Myocyte (in vitro differentiated cells): ENCODE data around the gene MEOX2. TPM values are rescaled to one million over a fixed set of nuclear protein-coding genes. Genes with fewer than 3 reads are reported as not detected.

Experiments used
- DNase-seq: peaks from one replicate; pipeline ENCODE4 v3.0.0-alpha.2; 2012; ENCODE audit warnings: low read depth
- total RNA-seq: library from RNA; depleted of rRNA; stranded (reverse); fragments of >200 nt; gene quantifications from 2 replicates; pipeline ENCODE4 v1.2.3, GENCODE V29; 2014

Gene MEOX2
- total RNA-seq, 1 donor from 2014 or later, result 2.1 TPM

DNA sequence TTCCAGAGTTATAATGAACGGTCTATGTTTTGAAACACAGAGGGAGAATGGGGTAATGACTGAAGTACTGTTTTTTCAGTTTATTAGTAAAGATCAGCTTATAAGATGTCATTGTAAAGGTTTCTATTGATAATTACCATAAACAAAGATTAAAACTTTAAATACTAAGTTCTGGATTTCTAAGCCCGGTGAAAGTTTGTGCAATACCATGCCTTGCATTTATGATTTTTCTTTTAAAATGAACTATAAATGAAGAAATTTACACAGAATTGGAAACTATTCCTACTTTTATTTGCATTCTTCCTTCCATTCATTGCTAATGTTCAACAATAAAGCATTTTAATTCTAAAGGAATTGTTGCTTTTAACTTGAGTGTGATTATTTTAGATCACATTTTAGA lies 4.9 kb downstream of the MEOX2 start:
- DNase-seq, result no peak

DNA sequence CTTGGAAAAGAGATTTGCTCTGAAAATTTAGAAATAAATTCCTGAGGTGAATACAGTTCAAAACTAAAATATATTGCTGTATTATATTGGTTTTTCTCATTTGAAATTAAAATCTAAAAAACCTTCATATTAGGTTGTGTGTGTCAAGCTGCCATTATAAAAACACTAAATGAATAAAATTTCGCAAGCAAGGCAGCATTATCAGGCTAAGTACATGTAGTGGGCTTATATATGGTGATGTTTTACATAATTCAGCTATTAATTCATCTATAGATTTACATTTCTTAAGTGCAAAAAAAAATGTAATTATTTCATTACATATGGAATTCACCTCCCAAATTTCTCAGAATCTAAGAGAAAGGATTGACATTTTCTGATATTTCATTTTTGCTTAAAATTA lies 5.3 kb downstream of the MEOX2 start:
- no peak for DNase-seq

- DNase-seq, result no peak
Observed at GRCh38 chr7:15680446-15680845, 6.0 kb downstream of the MEOX2 start.

DNA sequence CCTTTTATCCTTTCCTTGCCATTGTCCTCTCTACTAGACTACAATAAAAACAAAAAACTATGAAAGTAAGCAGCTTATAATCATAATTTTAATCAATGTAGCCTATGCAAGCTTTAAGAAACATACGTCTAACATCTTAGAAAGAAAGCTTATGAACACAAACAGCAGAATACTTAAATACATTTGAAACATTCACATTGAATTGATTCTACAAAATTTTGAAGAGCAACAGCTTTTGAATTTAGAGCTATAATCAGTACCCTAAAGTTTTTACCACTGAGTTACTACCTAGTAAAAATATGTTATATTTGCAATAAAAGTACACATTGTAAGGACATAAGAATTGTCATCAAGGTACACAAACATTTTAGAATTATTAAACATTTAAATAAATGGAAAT lies 7.2 kb downstream of the MEOX2 start:
- no peak for DNase-seq

GRCh38 chr7:15678653-15679052 lies 7.8 kb downstream of the MEOX2 start:
- no peak for DNase-seq

GRCh38 chr7:15675379-15675778 lies 11.1 kb downstream of the MEOX2 start:
- DNase-seq, result no peak

DNA sequence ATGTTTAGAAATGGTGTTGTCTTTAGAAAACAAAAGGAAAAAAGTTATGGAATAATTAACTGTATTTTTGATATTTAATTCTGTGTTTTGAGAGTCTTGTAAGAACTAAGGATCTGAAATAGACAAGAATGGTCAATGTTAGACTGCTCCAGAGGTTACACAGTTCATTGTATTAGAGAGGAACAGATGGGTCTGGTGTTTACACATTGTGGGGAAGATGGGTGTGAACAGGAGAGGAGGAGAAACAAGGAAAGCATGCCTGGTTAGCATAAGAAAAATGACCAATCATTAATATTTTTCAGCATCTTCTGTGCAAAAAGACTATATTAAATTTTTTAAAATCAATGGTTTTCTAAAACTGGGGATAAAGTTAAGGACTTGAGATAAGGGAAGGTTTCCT lies 11.9 kb downstream of the MEOX2 start:
- peak; percentile 35 for DNase-seq

GRCh38 chr7:15669443-15670090 lies 16.9 kb downstream of the MEOX2 start:
- no peak for DNase-seq

GRCh38 chr7:15667991-15668390 lies 18.5 kb downstream of the MEOX2 start:
- no peak for DNase-seq

GRCh38 chr7:15662451-15662850 lies 24.0 kb downstream of the MEOX2 start:
- no peak for DNase-seq

GRCh38 chr7:15658247-15658646 lies 28.2 kb downstream of the MEOX2 start:
- DNase-seq, result no peak

- DNase-seq, result peak; percentile 36
Observed at GRCh38 chr7:15652776-15653290, 33.6 kb downstream of the MEOX2 start.

- DNase-seq, result no peak
Observed at GRCh38 chr7:15651693-15652092, 34.8 kb downstream of the MEOX2 start.

DNA sequence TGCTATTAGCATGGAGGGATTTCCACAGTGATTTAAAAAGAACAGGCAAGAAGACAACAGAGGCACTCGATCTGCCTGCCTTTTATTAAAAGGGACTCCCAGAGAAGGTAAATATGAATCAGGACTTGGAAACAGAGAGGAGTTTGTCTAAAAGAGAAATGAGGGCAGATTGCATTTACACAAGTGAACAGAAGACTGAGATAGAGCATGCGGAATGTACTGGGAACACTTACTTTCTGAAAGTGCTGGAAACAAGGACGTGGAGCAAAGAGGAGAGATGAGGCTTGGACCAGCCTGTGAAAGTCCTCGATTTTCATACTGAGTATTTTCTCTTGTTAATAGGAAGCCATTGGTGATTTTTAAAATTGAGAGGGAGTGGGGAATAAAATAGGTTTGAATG lies 35.7 kb downstream of the MEOX2 start:
- no peak for DNase-seq

DNA sequence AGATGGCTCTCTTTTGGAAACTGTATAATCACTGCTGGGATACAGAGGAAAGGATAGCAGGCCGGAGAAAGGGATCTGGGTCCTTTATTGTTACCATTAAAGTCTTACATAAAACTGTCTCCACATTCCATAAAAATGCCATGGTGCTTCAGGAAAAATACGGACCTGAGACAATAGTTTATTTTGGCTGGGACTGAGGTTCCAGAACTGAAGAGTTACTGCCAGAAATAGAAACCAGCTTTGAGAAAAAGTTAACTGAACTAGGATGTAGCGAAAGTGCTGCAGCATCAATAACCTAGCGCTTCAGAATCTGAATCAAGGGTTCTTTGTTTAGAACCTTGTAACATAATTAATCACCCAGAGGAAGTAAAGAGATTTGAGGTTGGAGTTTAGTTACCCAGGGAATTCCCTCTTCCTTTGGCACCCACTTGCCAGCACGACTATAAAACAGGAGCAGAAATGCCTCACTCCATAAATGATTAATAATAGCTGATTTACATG lies 38.0 kb downstream of the MEOX2 start:
- no peak for DNase-seq

GRCh38 chr7:15647309-15647708 lies 39.2 kb downstream of the MEOX2 start:
- no peak for DNase-seq

DNA sequence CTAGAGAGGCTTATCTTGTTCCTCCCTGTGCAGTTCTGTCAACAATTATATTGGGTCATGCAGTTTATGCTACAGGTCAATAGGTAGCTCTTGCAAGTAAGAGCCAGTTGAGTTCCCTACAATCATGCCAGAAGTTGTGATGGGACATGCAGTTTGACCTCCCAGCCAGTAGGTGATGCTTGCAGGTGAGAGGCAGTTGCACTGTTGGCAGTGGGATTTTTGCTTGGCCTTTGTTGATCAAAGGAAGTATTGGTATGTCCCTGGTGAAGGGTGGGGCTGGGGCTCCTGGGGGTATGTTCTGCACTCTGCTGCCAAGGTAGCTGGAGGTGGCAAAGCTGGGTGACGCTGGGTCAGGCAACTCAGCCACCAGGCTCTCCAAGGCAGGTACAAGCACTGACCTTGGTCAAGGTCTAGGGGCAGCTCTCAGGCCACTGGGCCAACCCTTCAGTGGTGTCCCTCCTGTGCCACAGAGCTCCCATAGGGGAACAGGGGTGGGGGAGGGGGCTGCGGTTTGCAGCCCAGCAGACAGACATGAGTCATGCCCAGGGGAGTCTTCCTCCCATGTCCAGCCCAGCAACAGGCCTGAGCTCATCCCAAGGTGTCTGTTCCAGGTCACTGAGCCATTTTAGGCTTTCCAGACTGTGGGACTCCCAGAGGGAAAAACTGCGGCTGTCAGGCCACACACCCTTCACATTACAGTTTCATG lies 43.3 kb downstream of the MEOX2 start:
- no peak for DNase-seq

DNA sequence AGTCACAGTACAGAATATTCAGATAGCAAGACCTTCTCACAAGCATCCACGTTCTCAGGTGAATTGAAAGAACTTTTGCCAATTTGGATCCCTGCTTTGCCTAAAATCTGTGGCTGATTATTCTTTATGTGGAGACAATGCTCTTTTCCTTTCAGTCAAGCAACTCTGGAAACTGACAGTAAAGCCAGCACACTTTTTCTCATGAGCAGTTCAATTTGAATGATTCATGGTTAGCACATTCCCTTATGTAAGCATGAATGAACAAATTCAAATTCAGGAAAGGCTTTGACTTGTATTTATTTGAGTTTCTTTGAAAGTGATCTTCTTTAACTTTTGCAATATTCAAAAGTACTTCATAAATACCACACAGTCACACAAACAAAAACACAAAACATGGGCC lies 57.6 kb downstream of the MEOX2 start:
- no peak for DNase-seq

DNA sequence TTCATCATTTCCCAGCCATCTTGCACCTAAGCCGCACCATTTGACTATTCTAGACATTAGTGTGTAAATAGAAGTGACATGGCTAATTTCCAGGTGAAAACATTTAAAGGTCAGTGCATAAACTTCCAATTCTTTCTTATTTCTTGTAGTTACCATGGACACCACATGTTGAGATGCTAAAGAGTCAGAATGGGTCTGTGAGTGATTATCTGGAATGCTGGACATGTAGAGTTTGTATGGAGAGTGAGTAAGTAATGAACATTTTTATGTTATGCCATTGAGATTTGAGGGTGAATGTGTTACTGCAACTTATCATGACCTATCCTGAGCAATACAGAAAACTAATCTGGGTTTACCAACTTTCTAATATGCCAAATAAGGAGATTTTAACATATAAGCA lies 60.4 kb downstream of the MEOX2 start:
- no peak for DNase-seq

DNA sequence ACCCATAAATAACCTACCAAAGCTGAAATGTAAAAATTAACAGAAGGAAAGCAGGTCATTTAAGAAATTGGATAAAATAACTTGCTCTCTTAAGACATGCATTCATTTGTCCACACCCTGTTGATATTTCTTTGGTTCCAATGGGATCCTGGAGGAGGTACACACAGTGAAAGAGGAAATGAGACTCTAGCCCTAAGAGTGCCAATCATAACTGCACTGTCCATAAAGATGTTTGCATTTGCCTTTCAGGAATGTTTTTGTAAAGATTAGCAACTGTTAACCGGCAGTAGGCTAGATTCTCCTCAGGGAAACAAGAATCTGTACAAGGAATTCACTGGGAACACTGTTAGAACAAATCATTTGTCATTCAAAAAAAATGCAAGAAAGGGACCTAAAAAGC lies 61.0 kb downstream of the MEOX2 start:
- DNase-seq, result no peak

DNA sequence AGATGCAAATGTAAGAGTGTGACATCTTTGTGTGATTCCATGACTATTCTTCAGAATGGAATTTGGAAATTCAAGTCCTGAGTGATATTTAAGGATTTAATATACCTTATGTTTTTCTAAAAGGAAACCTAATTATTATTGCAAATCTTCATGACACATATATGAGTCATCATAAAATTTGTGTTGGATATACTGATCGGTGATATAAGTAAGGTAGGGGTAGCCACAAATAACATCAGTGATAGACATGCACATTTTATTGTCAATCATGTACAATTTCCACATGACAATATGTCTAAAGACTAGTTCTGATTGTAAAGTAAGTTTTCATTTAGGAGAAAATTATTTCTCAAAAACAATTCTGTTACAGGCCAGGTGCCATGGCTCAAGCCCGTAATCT lies 65.0 kb downstream of the MEOX2 start:
- DNase-seq, result no peak

GRCh38 chr7:15620491-15621185 lies 65.8 kb downstream of the MEOX2 start:
- DNase-seq, result peak; percentile 71
